Activated CD4-positive, alpha-beta T cell treated with anti-CD3 and anti-CD28 coated beads, Interleukin-2, amount 10 ng/mL, durations not matched to agents 7 days and 5 days (primary cell): ENCODE results near the gene GAB1. TPM values are rescaled to one million over a fixed set of nuclear protein-coding genes. Genes with fewer than 3 reads are reported as not detected.

Source experiments
- CTCF ChIA-PET: fragments of 350-600 bp; sonication (Branson Sonifier 250); formaldehyde crosslinking; loops from one replicate; lab custom pipeline; 2021; ENCODE audit warnings: antibody characterized with exemption; lab: Charles Lee
- POLR2A ChIA-PET: fragments of 350-600 bp; sonication (Branson Sonifier 250); formaldehyde crosslinking; loops from one replicate; lab custom pipeline; 2021; ENCODE audit warnings: antibody characterized with exemption; lab: Charles Lee
- DNase-seq: peaks from one replicate; pipeline ENCODE4 v3.0.0-alpha.2; 2020
- H3K27ac Mint-ChIP-seq: one replicate; pipeline ENCODE4 v1.8.0; 2021; ENCODE audit warnings: mild to moderate bottlenecking, moderate library complexity, mixed read lengths
- H3K27me3 Mint-ChIP-seq: one replicate; pipeline ENCODE4 v1.8.0; 2021; ENCODE audit warnings: mixed read lengths
- H3K36me3 Mint-ChIP-seq: one replicate; pipeline ENCODE4 v1.8.0; 2021; ENCODE audit warnings: low read depth, mixed read lengths
- H3K4me1 Mint-ChIP-seq: one replicate; pipeline ENCODE4 v1.8.0; 2021; ENCODE audit warnings: mixed read lengths
- H3K4me3 Mint-ChIP-seq: one replicate; pipeline ENCODE4 v1.8.0; 2021; ENCODE audit warnings: mild to moderate bottlenecking, moderate library complexity, mixed read lengths
- H3K9me3 Mint-ChIP-seq: one replicate; pipeline ENCODE4 v1.8.0; 2021; ENCODE audit warnings: mixed read lengths
- microRNA-seq: library from miRNA; unstranded; fragments of <30 nt; microRNA quantifications from one replicate; pipeline ENCODE4 v1.2.0, GENCODE V29; 2021; ENCODE audit warnings: borderline microRNAs expressed, borderline replicate concordance
- total RNA-seq, 2 experiments: library from RNA; stranded (reverse); gene quantifications; one replicate each; pipeline ENCODE4 v1.2.3, GENCODE V29; 2021

The GAB1 gene
- total RNA-seq, 2 experiments from 2014 or later: 0.60 to 0.75 TPM

GRCh38 chr4:143514169-143514495 is 177.5 kb downstream of the GAB1 start:
- H3K4me1 Mint-ChIP-seq: peaks cover 39% of the 10 kb centered on the region
- H3K36me3 Mint-ChIP-seq: peaks cover 26% of the 10 kb centered on the region
- peak overlapping the region; percentile 91 for H3K4me3 Mint-ChIP-seq
- ChIA-PET POLR2A (no interaction called here), CTCF (interaction anchor here (1.0 to 1.3 kb wide), 2 partner anchors 13 to 45 kb away, joined by 5 to 9 read pairs; no protein-coding TSS in a partner anchor)
- no peak for DNase-seq
- H3K27me3 Mint-ChIP-seq: peaks cover 9% of the 10 kb centered on the region
- peak overlapping the region; percentile 98 for H3K27ac Mint-ChIP-seq
- H3K9me3 Mint-ChIP-seq: no peaks in the 10 kb centered on the region

- ChIA-PET CTCF (interaction anchor here (1.0 to 1.3 kb wide), 2 partner anchors 13 to 44 kb away, joined by 5 to 9 read pairs; no protein-coding TSS in a partner anchor), POLR2A (no interaction called here)
- Mint-ChIP-seq H3K9me3 (no peaks in the 10 kb centered on the region), H3K4me1 (peaks cover 43% of the 10 kb centered on the region), H3K27me3 (peaks cover 9% of the 10 kb centered on the region), H3K36me3 (peaks cover 30% of the 10 kb centered on the region), H3K27ac (peak overlapping the region; percentile 98), H3K4me3 (peak overlapping the region; percentile 91)
- DNase-seq: peak; percentile 13
These were observed 177.8 kb downstream of the GAB1 start for GRCh38 chr4:143514497-143514896.

DNA sequence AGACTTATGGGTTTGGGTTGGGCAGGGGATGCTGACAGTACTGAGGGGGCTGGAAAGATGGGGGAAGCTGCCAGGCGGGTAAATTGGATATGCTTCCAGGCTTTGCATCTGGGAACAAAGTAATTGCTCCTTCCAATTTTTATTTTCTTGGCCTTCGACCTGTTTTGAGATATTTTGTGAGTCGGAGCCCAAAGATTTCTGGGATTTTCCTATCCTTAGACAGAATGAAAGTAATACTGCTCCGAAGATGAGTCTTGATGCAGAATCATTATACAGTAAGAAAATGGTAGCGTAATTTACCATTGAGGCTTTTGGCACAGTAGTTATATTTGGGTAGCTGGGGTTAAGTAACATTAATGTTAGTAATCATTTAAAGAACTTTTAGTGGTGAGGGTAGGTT is 178.2 kb downstream of the GAB1 start:
- H3K9me3 Mint-ChIP-seq: no peaks in the 10 kb centered on the region
- peaks cover 47% of the 10 kb centered on the region for H3K4me1 Mint-ChIP-seq
- ChIA-PET POLR2A (no interaction called here), CTCF (interaction anchor here (1.0 to 1.3 kb wide), 2 partner anchors 12 to 44 kb away, joined by 5 to 9 read pairs; no protein-coding TSS in a partner anchor)
- DNase-seq: no peak
- H3K4me3 Mint-ChIP-seq: peak overlapping the region; percentile 91
- H3K27ac Mint-ChIP-seq: peak overlapping the region; percentile 98
- H3K27me3 Mint-ChIP-seq: peaks cover 6% of the 10 kb centered on the region
- peaks cover 34% of the 10 kb centered on the region for H3K36me3 Mint-ChIP-seq

- Mint-ChIP-seq H3K4me1 (peaks cover 54% of the 10 kb centered on the region), H3K36me3 (peaks cover 35% of the 10 kb centered on the region)
- POLR2A ChIA-PET: no interaction called here
These were observed 179.2 kb downstream of the GAB1 start for GRCh38 chr4:143515905-143516304.

DNA sequence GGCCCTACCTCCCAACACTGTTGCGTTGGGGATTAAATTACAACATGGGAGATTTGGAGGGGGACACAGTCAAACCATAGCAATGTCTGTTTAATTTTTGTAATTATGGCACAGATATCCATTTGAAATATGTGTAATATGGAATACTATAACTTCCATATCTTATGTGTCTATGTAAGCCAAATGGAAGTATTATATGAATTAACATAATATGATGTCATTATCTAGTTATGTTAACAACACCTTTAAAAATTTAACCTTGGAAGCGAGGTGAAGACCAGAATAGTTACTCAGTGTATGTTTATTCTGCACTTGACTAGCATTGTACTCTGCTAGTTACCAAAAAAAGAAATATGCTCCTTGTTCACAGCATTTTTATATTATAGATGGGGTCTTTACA is 181.1 kb downstream of the GAB1 start:
- peaks cover 44% of the 10 kb centered on the region for H3K36me3 Mint-ChIP-seq
- CTCF ChIA-PET: interaction anchor here (0.6 kb wide), 1 partner anchor 1418 kb away, joined by 4 read pairs; no protein-coding TSS in a partner anchor
- no peak for DNase-seq

More at GRCh38 chr4:143515905-143516304, 179.2 kb downstream of the GAB1 start:
- H3K4me3 Mint-ChIP-seq: peak overlapping the region; percentile 91
- H3K9me3 Mint-ChIP-seq: no peaks in the 10 kb centered on the region
- H3K27me3 Mint-ChIP-seq: no peaks in the 10 kb centered on the region
- no peak overlapping the region for H3K27ac Mint-ChIP-seq
- CTCF ChIA-PET: interaction anchor here (0.6 kb wide), 1 partner anchor 1660 kb away, joined by 3 read pairs; no protein-coding TSS in a partner anchor
- DNase-seq: no peak

More for the DNA sequence above, 181.1 kb downstream of the GAB1 start:
- POLR2A ChIA-PET: no interaction called here
- Mint-ChIP-seq H3K4me1 (peaks cover 61% of the 10 kb centered on the region), H3K27me3 (no peaks in the 10 kb centered on the region), H3K9me3 (no peaks in the 10 kb centered on the region), H3K4me3 (no peak overlapping the region), H3K27ac (no peak overlapping the region)

Small RNA genes lying within 50 kb of the gene (microRNA-seq; reads per million reads assigned to microRNA genes)
- not detected for gene MIR3139

Other genes with a start within 250 kb of the GAB1 start
- gene USP38, start 152.0 kb upstream of the GAB1 start, total RNA-seq: 10 to 100 TPM; 23.3 to 24.7 TPM
- gene SMARCA5, start 176.8 kb downstream of the GAB1 start, total RNA-seq: 10 to 100 TPM; 44.3 to 48.2 TPM